Measurements from ENCODE around the gene OVCH1. TPM values are rescaled to one million over a fixed set of nuclear protein-coding genes. Genes with fewer than 3 reads are reported as not detected.
"Not testable (repeated sequence)": the region's sequence is repeated elsewhere in the genome, so short reads cannot be mapped to it uniquely, and the experiment has no call there.

OVCH1 gene
- total RNA-seq, 1 donor from 2014 or later = 3.2 TPM

GRCh38 chr12:29447285-29447975 lies 50.1 kb downstream of the OVCH1 start:
- Histone ChIP-seq H3K36me3 (no peaks in the 10 kb centered on the region), H3K27me3 (ENCODE audit: low read depth) (no peaks in the 10 kb centered on the region), H3K4me1 (no peaks in the 10 kb centered on the region), H3K9me3 (no peaks in the 10 kb centered on the region), H3K27ac (no peak overlapping the region), H3K4me3 (no peak overlapping the region)
- intact Hi-C loops (cut with DNase I) = no loop called here
- TF ChIP-seq CTCF (IDR thresholded peaks at IDR 0.05) = no peak
- DNase-seq (no peak), ATAC-seq (no peak)

DNA sequence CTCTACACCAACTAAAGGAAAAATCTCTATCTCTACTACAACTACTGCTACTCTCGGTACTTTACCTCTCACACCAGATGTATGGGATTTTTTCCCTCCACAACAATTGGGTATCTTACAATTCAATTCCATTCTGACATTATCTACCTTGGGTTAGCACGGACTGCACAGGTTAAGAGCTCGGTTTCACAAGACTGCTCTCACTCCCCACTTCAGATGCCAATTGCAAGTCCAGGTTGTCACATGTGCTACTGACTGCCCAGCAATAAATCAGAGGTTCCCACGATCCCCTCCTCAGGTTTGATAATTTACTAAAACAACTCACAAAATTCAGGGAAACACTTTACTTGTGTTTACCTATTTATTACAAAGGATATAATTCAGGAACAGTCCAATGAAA lies 58.0 kb downstream of the OVCH1 start:
- no peak for TF ChIP-seq CTCF (IDR thresholded peaks at IDR 0.05)
- Histone ChIP-seq H3K4me3 (no peak overlapping the region), H3K4me1 (no peaks in the 10 kb centered on the region), H3K36me3 (no peaks in the 10 kb centered on the region), H3K27ac (no peak overlapping the region), H3K27me3 (ENCODE audit: low read depth) (no peaks in the 10 kb centered on the region), H3K9me3 (no peaks in the 10 kb centered on the region)
- ATAC-seq (peak; percentile 59 to 88), DNase-seq (no peak)
- intact Hi-C loops (cut with DNase I) = no loop called here

DNA sequence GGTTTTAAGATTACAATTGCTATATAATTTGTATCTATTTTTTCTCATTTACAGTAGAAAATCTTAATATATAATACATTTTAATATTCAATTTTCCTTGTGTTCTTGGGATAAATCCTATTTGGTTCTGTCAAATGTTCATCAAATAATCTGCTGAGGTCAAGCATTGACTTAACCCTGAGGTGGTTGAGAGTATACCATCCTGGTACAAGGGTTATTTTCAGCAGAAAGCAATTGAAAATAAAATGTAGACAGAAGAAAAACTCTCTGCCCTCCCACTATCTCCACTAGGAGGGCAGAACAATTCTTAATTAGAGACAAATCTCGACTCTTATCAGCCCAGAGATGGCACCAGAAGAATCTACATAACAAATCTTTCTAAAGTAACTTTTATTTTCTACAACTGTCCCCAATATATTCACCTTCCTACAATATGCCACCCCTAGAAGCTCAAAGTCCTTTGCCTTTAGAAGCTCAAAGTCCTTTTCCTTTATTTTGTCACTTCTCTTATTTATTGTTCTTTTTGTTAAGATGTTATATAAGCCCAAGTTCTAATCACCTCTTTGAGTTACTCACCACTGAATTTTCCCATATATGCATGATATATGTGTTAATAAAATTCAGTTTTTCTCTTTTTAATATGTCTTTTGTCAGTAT lies 58.6 kb downstream of the OVCH1 start:
- ATAC-seq (no peak), DNase-seq (no peak)
- no peaks in the 10 kb centered on the region for H3K4me1 ChIP-seq
- no peak for TF ChIP-seq CTCF (IDR thresholded peaks at IDR 0.05)
- no peak overlapping the region for H3K27ac ChIP-seq
- no peaks in the 10 kb centered on the region for H3K9me3 ChIP-seq
- no peaks in the 10 kb centered on the region for H3K27me3 ChIP-seq (ENCODE audit: low read depth)
- H3K36me3 ChIP-seq = no peaks in the 10 kb centered on the region
- no peak overlapping the region for H3K4me3 ChIP-seq
- intact Hi-C loops (cut with DNase I) = no loop called here

DNA sequence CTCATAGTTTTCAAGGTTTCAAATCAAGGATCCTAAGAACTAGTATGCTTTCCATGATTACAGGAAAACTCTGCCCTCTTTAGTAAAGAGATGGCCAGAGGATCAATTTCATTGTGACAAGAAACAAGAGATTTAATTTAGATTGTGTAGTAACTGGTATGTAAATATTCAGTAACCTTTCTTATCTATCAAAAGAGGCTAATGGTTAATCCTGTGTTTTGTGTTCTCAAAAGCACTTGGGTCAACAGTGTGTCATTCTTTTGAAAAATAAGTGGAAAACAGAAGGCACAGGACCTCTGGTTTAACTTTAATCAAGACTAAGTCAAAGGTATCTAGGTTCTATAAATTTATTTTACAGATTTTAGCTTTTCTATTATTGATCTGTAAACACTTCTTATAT lies 59.9 kb downstream of the OVCH1 start:
- no peaks in the 10 kb centered on the region for H3K36me3 ChIP-seq
- no peaks in the 10 kb centered on the region for H3K27me3 ChIP-seq (ENCODE audit: low read depth)
- intact Hi-C loops (cut with DNase I) = no loop called here
- no peak for TF ChIP-seq CTCF (IDR thresholded peaks at IDR 0.05)
- no peaks in the 10 kb centered on the region for H3K4me1 ChIP-seq
- no peak overlapping the region for H3K27ac ChIP-seq
- ATAC-seq = peak in 1 of 2 donors; percentile 37
- H3K4me3 ChIP-seq = no peak overlapping the region
- H3K9me3 ChIP-seq = no peaks in the 10 kb centered on the region
- DNase-seq = no peak

DNA sequence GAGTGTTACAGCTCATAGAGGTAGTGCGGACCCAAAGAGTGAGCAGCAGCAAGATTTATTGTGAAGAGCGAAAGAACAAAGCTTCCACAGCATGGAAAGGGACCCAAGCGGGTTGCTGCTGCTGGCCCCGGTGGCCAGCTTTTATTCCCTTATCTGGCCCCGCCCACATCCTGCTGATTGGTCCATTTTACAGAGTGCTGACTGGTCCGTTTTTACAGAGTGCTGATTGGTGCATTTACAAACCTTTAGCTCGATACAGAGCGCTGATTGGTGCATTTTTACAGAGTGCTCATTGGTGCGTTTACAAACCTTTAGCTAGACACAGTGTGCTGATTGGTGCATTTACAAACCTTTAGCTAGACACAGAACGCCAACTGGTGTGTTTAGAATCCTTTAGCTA lies 60.7 kb downstream of the OVCH1 start:
- H3K27me3 ChIP-seq (ENCODE audit: low read depth); H3K4me1 ChIP-seq; H3K36me3 ChIP-seq; DNase-seq; H3K9me3 ChIP-seq; intact Hi-C loops (cut with DNase I); H3K27ac ChIP-seq; H3K4me3 ChIP-seq; ATAC-seq: not testable (repeated sequence)

GRCh38 chr12:29431513-29431912 lies 66.0 kb downstream of the OVCH1 start:
- Histone ChIP-seq H3K36me3 (no peaks in the 10 kb centered on the region), H3K27ac (no peak overlapping the region), H3K9me3 (no peaks in the 10 kb centered on the region), H3K4me3 (no peak overlapping the region), H3K4me1 (peaks cover 9% of the 10 kb centered on the region), H3K27me3 (ENCODE audit: low read depth) (no peaks in the 10 kb centered on the region)
- no peak for TF ChIP-seq CTCF (IDR thresholded peaks at IDR 0.05)
- ATAC-seq (no peak), DNase-seq (no peak)
- intact Hi-C loops (cut with DNase I) = no loop called here

Data from lower lobe of right lung (tissue), 2 donors.